ENCODE results near the gene CNBP. TPM values are rescaled to one million over a fixed set of nuclear protein-coding genes. Genes with fewer than 3 reads are reported as not detected.

Gene CNBP
- total RNA-seq, 1 experiment from 2014 or later, result 353 TPM

DNA sequence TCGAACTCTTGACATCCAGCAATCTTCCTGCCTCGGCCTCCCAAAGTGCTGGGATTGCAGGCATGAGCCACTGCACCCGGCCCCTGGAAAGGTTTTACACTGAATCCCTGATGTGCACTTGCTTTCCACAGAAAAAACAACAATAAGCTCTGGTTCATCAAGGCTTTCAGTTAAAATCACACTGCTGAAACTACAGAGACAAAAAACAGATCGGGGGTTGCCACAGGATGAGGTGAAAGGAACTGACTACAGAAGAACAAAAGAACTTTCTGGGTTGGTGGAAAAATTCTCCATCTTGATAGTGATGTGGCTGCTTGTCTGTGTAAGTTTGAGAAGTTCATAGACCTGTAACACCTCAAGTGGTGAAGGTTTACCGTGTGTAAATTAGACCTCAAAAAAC, 65.0 kb downstream of the CNBP start:
- no peak overlapping the region for H3K9ac ChIP-seq (ENCODE audit: low read length)
- POLR2A ChIA-PET, result no interaction called here
- no peak for ATAC-seq

More for the DNA sequence above, 65.0 kb downstream of the CNBP start:
- no TSS peak for BruUV-seq (replicated peaks)
- H3K4me1 ChIP-seq (ENCODE audit: control insufficient read depth in 1 of 2, insufficient read depth in 2 of 2, low read length in 2 of 2), result peaks cover 16 to 35% of the 10 kb centered on the region in 2 experiments
- H3K79me2 ChIP-seq (ENCODE audit: insufficient read depth, low read length), result peaks cover 5% of the 10 kb centered on the region; the same call in 1 of the 2 replicates
- H3K4me3 ChIP-seq (replicated peaks in 1 of 2; ENCODE audit: low read depth in 1 of 2, low read length in 2 of 2), result no peak overlapping the region
- TF ChIP-seq EZH2 (IDR thresholded peaks at IDR 0.05), result no peak
- no peak for TF ChIP-seq SP1 (IDR thresholded peaks at IDR 0.05; ENCODE audit: low read depth)
- no peak for TF ChIP-seq EGR1 (IDR thresholded peaks at IDR 0.05; ENCODE audit: low read depth)
- no peak for TF ChIP-seq CEBPB (IDR thresholded peaks at IDR 0.05; ENCODE audit: low read depth)
- TF ChIP-seq CBX3 (IDR thresholded peaks at IDR 0.05; ENCODE audit: low read depth), result no peak
- no peak for TF ChIP-seq POLR2AphosphoS5 (IDR thresholded peaks at IDR 0.05; ENCODE audit: low read depth, low read length)
- no peak for TF ChIP-seq POLR2A (IDR thresholded peaks at IDR 0.05; ENCODE audit: borderline replicate concordance, extremely low read depth, insufficient read depth, insufficient read length)
- no peak for TF ChIP-seq EZH2phosphoT487 (IDR thresholded peaks at IDR 0.05; ENCODE audit: borderline replicate concordance)
- TF ChIP-seq, protein P1, sequence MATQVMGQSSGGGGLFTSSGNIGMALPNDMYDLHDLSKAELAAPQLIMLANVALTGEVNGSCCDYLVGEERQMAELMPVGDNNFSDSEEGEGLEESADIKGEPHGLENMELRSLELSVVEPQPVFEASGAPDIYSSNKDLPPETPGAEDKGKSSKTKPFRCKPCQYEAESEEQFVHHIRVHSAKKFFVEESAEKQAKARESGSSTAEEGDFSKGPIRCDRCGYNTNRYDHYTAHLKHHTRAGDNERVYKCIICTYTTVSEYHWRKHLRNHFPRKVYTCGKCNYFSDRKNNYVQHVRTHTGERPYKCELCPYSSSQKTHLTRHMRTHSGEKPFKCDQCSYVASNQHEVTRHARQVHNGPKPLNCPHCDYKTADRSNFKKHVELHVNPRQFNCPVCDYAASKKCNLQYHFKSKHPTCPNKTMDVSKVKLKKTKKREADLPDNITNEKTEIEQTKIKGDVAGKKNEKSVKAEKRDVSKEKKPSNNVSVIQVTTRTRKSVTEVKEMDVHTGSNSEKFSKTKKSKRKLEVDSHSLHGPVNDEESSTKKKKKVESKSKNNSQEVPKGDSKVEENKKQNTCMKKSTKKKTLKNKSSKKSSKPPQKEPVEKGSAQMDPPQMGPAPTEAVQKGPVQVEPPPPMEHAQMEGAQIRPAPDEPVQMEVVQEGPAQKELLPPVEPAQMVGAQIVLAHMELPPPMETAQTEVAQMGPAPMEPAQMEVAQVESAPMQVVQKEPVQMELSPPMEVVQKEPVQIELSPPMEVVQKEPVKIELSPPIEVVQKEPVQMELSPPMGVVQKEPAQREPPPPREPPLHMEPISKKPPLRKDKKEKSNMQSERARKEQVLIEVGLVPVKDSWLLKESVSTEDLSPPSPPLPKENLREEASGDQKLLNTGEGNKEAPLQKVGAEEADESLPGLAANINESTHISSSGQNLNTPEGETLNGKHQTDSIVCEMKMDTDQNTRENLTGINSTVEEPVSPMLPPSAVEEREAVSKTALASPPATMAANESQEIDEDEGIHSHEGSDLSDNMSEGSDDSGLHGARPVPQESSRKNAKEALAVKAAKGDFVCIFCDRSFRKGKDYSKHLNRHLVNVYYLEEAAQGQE (IDR thresholded peaks at IDR 0.05; ENCODE audit: low read depth), result no peak
- TF ChIP-seq, protein P2, sequence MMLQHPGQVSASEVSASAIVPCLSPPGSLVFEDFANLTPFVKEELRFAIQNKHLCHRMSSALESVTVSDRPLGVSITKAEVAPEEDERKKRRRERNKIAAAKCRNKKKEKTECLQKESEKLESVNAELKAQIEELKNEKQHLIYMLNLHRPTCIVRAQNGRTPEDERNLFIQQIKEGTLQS (IDR thresholded peaks at IDR 0.05), result no peak
- H3K36me3 ChIP-seq (ENCODE audit: control insufficient read depth in 1 of 2, insufficient read depth in 2 of 2, low read length in 2 of 2), result no peaks in the 10 kb centered on the region; a peak in 1 of 4 replicates
- no peak overlapping the region for H2AFZ ChIP-seq (ENCODE audit: low read depth, low read length, poor library complexity, severe bottlenecking)
- no peaks in the 10 kb centered on the region for H3K27me3 ChIP-seq (ENCODE audit: insufficient read depth, low read length)
- H3K9me2 ChIP-seq (ENCODE audit: insufficient read depth), result no peaks in the 10 kb centered on the region
- no peak for DNase-seq (ENCODE audit: low read depth, low spot score)
- H3K27ac ChIP-seq (ENCODE audit: low read depth, low read length), result no peak overlapping the region
- ChIA-PET CTCF (no interaction called here), RAD21 (ENCODE audit: low non-redundant PET in 1 of 2, low total read pairs in 2 of 2, uncharacterized antibody in 2 of 2, unreplicated experiment in 2 of 2) (no interaction called here)
- no peak overlapping the region for H3K4me2 ChIP-seq (ENCODE audit: low read length)
- no peaks in the 10 kb centered on the region for H3K9me3 ChIP-seq (ENCODE audit: control insufficient read depth in 1 of 2, insufficient read depth in 1 of 2, low read depth in 1 of 2, low read length in 2 of 2)
- no peaks in the 10 kb centered on the region for H4K20me1 ChIP-seq (ENCODE audit: insufficient read depth)
- intact Hi-C loops (cut with micrococcal nuclease), result no loop called here

Other genes starting within 250 kb of the CNBP start
- 3.6 TPM for gene CFAP92, start 189.8 kb downstream of the CNBP start, total RNA-seq (2021; ENCODE audit: unreplicated experiment)
- gene EFCC1, start 182.6 kb downstream of the CNBP start, total RNA-seq (2021; ENCODE audit: unreplicated experiment), result 1.0 TPM
- not detected for gene GP9, start 123.1 kb downstream of the CNBP start, total RNA-seq (2021; ENCODE audit: unreplicated experiment)
- 13.5 TPM for gene RAB43, start 62.1 kb downstream of the CNBP start, total RNA-seq (2021; ENCODE audit: unreplicated experiment)
- 43.6 TPM for gene ISY1, start 22.8 kb downstream of the CNBP start, total RNA-seq (2021; ENCODE audit: unreplicated experiment)
- gene COPG1, start 65.7 kb upstream of the CNBP start, total RNA-seq (2021; ENCODE audit: unreplicated experiment), result 182 TPM
- 78.9 TPM for gene HMCES, start 95.0 kb upstream of the CNBP start, total RNA-seq (2021; ENCODE audit: unreplicated experiment)
- gene EFCAB12, start 244.7 kb upstream of the CNBP start, total RNA-seq (2021; ENCODE audit: unreplicated experiment), result 0.42 TPM